GM12878 (cell line): ENCODE results near the gene FAM25G. TPM values are rescaled to one million over a fixed set of nuclear protein-coding genes. Genes with fewer than 3 reads are reported as not detected.
"Not testable (repeated sequence)": the region's sequence is repeated elsewhere in the genome, so short reads cannot be mapped to it uniquely, and the experiment has no call there.

Experiments used
- ATAC-seq: fragments of 200-7000 bp; cut with Tn5 transposase; 3 replicates; pipeline ENCODE4 v1.9.1; 2020; ENCODE audit warnings: mild to moderate bottlenecking, moderate library complexity
- BruUV-seq: library from RNA; stranded (reverse); fragments of 400-500 nt; replicated peaks from 2 replicates; lab custom pipeline; 2021; lab: Mats Ljungman, UMichigan
- CTCF ChIA-PET: fragments of 300-600 bp; sonication (Branson Sonifier 250); formaldehyde crosslinking; extraction: SDS; loops from one replicate; lab custom pipeline; 2021; ENCODE audit warnings: inconsistent platforms; lab: Yijun Ruan, JAX
- POLR2A ChIA-PET: fragments of 350-600 bp; formaldehyde crosslinking; extraction: SDS; loops from one replicate; lab custom pipeline; 2021; ENCODE audit warnings: inconsistent platforms; lab: Charles Lee
- RAD21 ChIA-PET: fragments of 300-600 bp; sonication (Branson Sonifier 250); formaldehyde crosslinking; loops from one replicate; lab custom pipeline; 2023; ENCODE audit warnings: antibody characterized with exemption; ENCODE audit not compliant: unreplicated experiment; lab: Charles Lee
- SMC1A ChIA-PET: fragments of 300-600 bp; sonication (Branson Sonifier 250); formaldehyde crosslinking; loops from one replicate; lab custom pipeline; 2023; ENCODE audit not compliant: unreplicated experiment, uncharacterized antibody; lab: Charles Lee
- DNase-seq: peaks from one replicate; pipeline ENCODE4 v3.0.0-alpha.2; 2011; ENCODE audit warnings: low read depth, low spot score
- FAIRE-seq: peaks from 3 replicates; lab custom pipeline; 2011; peaks lifted over from hg19 to GRCh38; lab: Jason Lieb, UNC
- H2AFZ ChIP-seq: 2 replicates; pipeline ENCODE4 v1.6.0; 2011; ENCODE audit warnings: low read depth, low read length, control low read depth; ENCODE audit not compliant: control insufficient read depth
- H3K27ac ChIP-seq: 2 replicates; pipeline ENCODE4 v1.5.1; 2011; ENCODE audit warnings: control low read depth; ENCODE audit not compliant: control insufficient read depth, insufficient read depth
- H3K27me3 ChIP-seq, 2 experiments: replicated peaks in 1 of 2; 2 replicates each; pipeline versions ENCODE4 v1.6.0 to v1.6.1; 2011; ENCODE audit warnings: low read length in 1 of 2; ENCODE audit not compliant: control insufficient read depth in 2 of 2, insufficient read depth in 2 of 2
- H3K36me3 ChIP-seq, 2 experiments: 2 replicates each; pipeline ENCODE4 v1.5.1; 2011; ENCODE audit warnings: low read length in 1 of 2; ENCODE audit not compliant: control insufficient read depth in 2 of 2, insufficient read depth in 2 of 2
- H3K4me1 ChIP-seq: 2 replicates; pipeline ENCODE4 v1.6.1; 2011; ENCODE audit warnings: mild to moderate bottlenecking, low read length, moderate library complexity, mixed read lengths; ENCODE audit not compliant: control insufficient read depth, insufficient read depth
- H3K4me2 ChIP-seq: 2 replicates; pipeline ENCODE4 v1.6.0; 2011; ENCODE audit warnings: control low read depth; ENCODE audit not compliant: control insufficient read depth, insufficient read depth
- H3K4me3 ChIP-seq: fragments of 200-600 bp; sonication (generic); 2 replicates; pipeline ENCODE4 v1.5.1; 2016
- H3K79me2 ChIP-seq: 2 replicates; pipeline ENCODE4 v1.6.0; 2011; ENCODE audit warnings: low read length; ENCODE audit not compliant: control insufficient read depth, insufficient read depth
- H3K9ac ChIP-seq: 2 replicates; pipeline ENCODE4 v1.8.0; 2011; ENCODE audit warnings: low read length, control low read depth, mixed read lengths; ENCODE audit not compliant: control insufficient read depth, insufficient read depth
- H3K9me3 ChIP-seq: replicated peaks from 3 replicates; pipeline ENCODE4 v1.5.1; 2011; ENCODE audit warnings: mild to moderate bottlenecking, low read length; ENCODE audit not compliant: control insufficient read depth, insufficient read depth
- H4K20me1 ChIP-seq: 2 replicates; pipeline ENCODE4 v1.6.0; 2011; ENCODE audit not compliant: control insufficient read depth, insufficient read depth
- WGBS: methylation state at CpG from one replicate; pipeline ENCODE4 v1.1.6; 2016; ENCODE audit warnings: low lambda C conversion rate; ENCODE audit not compliant: insufficient replicate concordance, insufficient coverage; ENCODE audit errors: missing lambda C conversion rate; 5-methylcytosine and 5-hydroxymethylcytosine counted together
- in situ Hi-C: fragments of 300-500 bp; cut with MboI; formaldehyde crosslinking; loops from 9 replicates; pipeline ENCODE4 v1.14.3; 2018; ENCODE audit warnings: mixed read lengths
- intact Hi-C: fragments of 100-400 bp; cut with micrococcal nuclease; formaldehyde crosslinking; loops from one replicate; pipeline ENCODE4 v1.14.2; 2022; ENCODE audit not compliant: unreplicated experiment
- polyA plus RNA-seq, 11 experiments: library from polyadenylated mRNA; depleted of rRNA in 4 of 11; unstranded in 6 of 11; stranded (reverse) in 5 of 11; fragments of >200 nt; fragmentation: Nextera tagmentation in 4 of 11; fragmentation: Illumina TruSeq in 1 of 11; extraction: Ambion mirVana in 4 of 11; extraction: Trizol in 1 of 11; gene quantifications; 1 replicate in 1 of 11; 2 replicates in 10 of 11; pipeline versions ENCODE4 v1.2.1 to v1.2.3, GENCODE V29; 2011 to 2016; ENCODE audit warnings: inconsistent platforms in 2 of 11, missing spikeins in 2 of 11, low read depth in 1 of 11
- total RNA-seq, 4 experiments: library from RNA; depleted of rRNA in 3 of 4; stranded (reverse); fragments of >200 nt in 3 of 4; fragmentation: Illumina TruSeq in 1 of 4; extraction: Trizol in 1 of 4; gene quantifications; 2 replicates each; pipeline versions ENCODE4 v1.2.1 to v1.2.3, GENCODE V29; 2013 to 2021

FAM25G gene
- total and polyA plus RNA-seq, 10 of the 15 experiments (the other 5 are each of a cell fraction or from before 2014, with no cell fraction given), result not detected

DNA sequence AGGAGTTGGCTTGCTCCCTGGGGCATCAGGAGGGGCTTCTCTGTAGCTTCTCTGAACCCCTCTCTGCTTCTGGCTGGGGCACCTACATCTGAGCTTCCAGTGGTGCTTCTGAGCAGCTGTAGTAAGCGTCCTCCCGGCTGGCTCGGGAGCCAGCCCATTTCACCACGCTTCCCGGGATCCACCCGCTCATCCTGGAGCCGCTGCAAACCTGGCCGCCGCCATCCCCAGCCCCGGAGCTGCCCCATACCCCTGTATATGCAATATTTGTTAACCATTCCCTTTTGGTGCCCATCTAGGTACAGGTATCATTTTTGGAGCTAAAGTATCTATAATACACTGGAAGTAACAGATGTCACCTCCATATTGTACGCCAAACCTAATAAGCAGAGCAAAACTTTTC lies 6.7 kb downstream of the FAM25G start:
- H4K20me1 ChIP-seq, H3K4me1 ChIP-seq, H3K4me2 ChIP-seq, H3K4me3 ChIP-seq, DNase-seq, CTCF ChIA-PET, RAD21 ChIA-PET, FAIRE-seq, POLR2A ChIA-PET, H3K9ac ChIP-seq, intact Hi-C loops, H3K79me2 ChIP-seq, ATAC-seq, H2AFZ ChIP-seq, SMC1A ChIA-PET, BruUV-seq, in situ Hi-C loops, H3K27me3 ChIP-seq, H3K27ac ChIP-seq, H3K36me3 ChIP-seq, H3K9me3 ChIP-seq: not testable (repeated sequence)
- 33% methylated on average over 7 of the region's 11 CpGs for WGBS

DNA sequence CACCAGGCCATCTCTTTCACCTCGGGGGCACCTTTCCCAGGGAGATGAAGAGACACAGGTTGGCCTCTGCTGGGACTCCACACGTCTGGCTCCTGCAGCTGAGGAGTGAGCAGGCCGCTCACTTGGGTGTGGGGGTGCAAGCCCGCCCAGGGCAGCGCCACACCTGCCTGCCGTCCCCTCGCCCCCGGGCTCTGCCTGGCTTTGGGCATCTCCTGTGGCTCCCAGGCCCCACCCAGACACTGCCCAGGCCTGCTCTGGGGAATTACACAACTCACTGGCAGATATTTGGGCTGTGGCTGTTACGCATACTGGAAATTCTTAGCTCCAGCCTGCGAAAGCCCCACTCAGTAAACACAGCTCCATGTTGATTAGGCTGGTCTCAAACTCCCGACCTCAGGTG lies 7.6 kb downstream of the FAM25G start, which contains the start of gene ANXA8:
Gene ANXA8, minus strand, starts transcription at position 193 of the 400 bp plus-strand sequence. Its CDS starts 182 bp downstream, at position 11.
- CTCF ChIA-PET, BruUV-seq, intact Hi-C loops, FAIRE-seq, H3K4me2 ChIP-seq, H3K27me3 ChIP-seq, H3K4me3 ChIP-seq, RAD21 ChIA-PET, H3K36me3 ChIP-seq, H3K4me1 ChIP-seq, H3K9me3 ChIP-seq, ATAC-seq, H4K20me1 ChIP-seq, H3K79me2 ChIP-seq, POLR2A ChIA-PET, H3K27ac ChIP-seq, SMC1A ChIA-PET, H2AFZ ChIP-seq, DNase-seq, in situ Hi-C loops, H3K9ac ChIP-seq: not testable (repeated sequence)
- 0% methylated on average over 3 of the region's 11 CpGs for WGBS

DNA sequence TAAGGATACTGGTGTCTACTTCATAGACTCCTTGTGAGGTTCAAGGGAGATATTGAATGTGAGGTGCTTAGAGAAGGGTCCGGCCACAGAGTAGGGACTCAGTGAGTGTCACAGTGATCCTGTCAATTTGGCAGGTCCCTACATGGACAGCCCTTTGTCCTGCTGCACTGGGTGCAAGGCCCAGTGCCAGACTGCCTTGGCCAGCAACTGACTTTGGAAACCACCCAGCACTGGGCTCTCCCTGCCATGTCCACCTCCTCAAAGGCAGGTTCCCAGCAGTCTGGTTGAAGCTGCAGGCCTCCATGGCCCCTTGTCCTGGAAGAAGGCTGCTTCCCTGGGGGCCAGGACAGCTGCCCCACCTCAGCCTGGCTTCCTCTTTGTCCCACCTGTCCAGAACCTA lies 9.1 kb downstream of the FAM25G start:
- POLR2A ChIA-PET, SMC1A ChIA-PET, H3K9me3 ChIP-seq, in situ Hi-C loops, FAIRE-seq, H3K4me2 ChIP-seq, CTCF ChIA-PET, H3K36me3 ChIP-seq, H3K4me1 ChIP-seq, DNase-seq, H3K27me3 ChIP-seq, BruUV-seq, H2AFZ ChIP-seq, H3K9ac ChIP-seq, H3K4me3 ChIP-seq, H3K79me2 ChIP-seq, H4K20me1 ChIP-seq, RAD21 ChIA-PET, H3K27ac ChIP-seq, ATAC-seq, intact Hi-C loops: not testable (repeated sequence)
- WGBS, result no CpG with 5 or more reads among the region's 1 CpG

DNA sequence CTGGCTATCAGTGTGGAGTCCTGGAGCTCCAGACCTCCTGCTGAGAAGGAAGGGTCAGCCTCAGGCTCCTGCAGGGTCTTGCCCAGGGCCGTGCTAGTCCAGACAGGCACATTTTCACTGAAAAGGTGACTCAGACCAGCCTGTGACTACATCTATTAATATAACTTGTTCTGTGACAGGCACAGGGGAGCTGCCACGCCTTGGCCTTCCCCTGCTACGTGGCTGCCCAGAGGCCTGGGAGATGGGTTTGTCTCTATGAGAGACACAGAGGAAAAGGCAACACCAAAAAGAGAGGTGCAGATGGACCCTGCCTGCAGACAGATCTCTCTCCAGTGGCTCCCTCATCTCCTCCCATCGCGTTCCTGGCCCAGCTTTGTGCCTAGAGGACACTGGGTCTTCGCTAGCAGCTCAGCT lies 9.7 kb downstream of the FAM25G start:
- H4K20me1 ChIP-seq, H3K4me1 ChIP-seq, intact Hi-C loops, DNase-seq, BruUV-seq, H2AFZ ChIP-seq, H3K27me3 ChIP-seq, H3K36me3 ChIP-seq, H3K27ac ChIP-seq, CTCF ChIA-PET, H3K79me2 ChIP-seq, FAIRE-seq, H3K9ac ChIP-seq, RAD21 ChIA-PET, SMC1A ChIA-PET, POLR2A ChIA-PET, in situ Hi-C loops, H3K4me3 ChIP-seq, ATAC-seq, H3K4me2 ChIP-seq, H3K9me3 ChIP-seq: not testable (repeated sequence)
- 15% methylated on average over 5 of the region's 6 CpGs for WGBS
